A549 (cell line): ENCODE measurements around the gene ZNF711. TPM values are rescaled to one million over a fixed set of nuclear protein-coding genes. Genes with fewer than 3 reads are reported as not detected.

Experiments used
- ATAC-seq, 2 experiments: fragments of 200-7000 bp in 1 of 2; fragments of >200 bp in 1 of 2; cut with Nextera tagmentation in 1 of 2; cut with Tn5 transposase in 1 of 2; 3 replicates each; pipeline versions ENCODE4 v1.8.0 to v1.9.1; 2018 to 2020; ENCODE audit warnings: mild to moderate bottlenecking in 1 of 2, moderate library complexity in 1 of 2
- CTCF ChIA-PET: fragments of 300-600 bp; sonication (Branson Sonifier 250); formaldehyde crosslinking; extraction: SDS; loops from one replicate; lab custom pipeline; 2021; ENCODE audit warnings: antibody characterized with exemption, inconsistent platforms; lab: Yijun Ruan, JAX
- POLR2A ChIA-PET: fragments of 350-600 bp; formaldehyde crosslinking; extraction: SDS; loops from one replicate; lab custom pipeline; 2021; ENCODE audit warnings: antibody characterized with exemption, inconsistent platforms; lab: Yijun Ruan, JAX
- DNase-seq, 2 experiments: peaks; one replicate each; pipeline versions ENCODE4 v3.0.0 to v3.0.0-alpha.2; 2011 to 2016; ENCODE audit warnings: low read depth in 1 of 2, low spot score in 1 of 2
- FAIRE-seq: peaks from 2 replicates; lab custom pipeline; 2011; peaks lifted over from hg19 to GRCh38; lab: Jason Lieb, UNC
- H3K27ac ChIP-seq, 2 experiments: fragments of >200 bp; sonication (Bioruptor Twin); formaldehyde crosslinking; 3 replicates each; pipeline ENCODE4 v1.5.1; 2016 to 2017
- H3K4me1 ChIP-seq: fragments of >200 bp; sonication (Bioruptor Twin); formaldehyde crosslinking; 3 replicates; pipeline ENCODE4 v1.6.1; 2016
- H3K4me2 ChIP-seq: fragments of >200 bp; sonication (Bioruptor Twin); formaldehyde crosslinking; 3 replicates; pipeline ENCODE4 v1.6.1; 2016
- H3K4me3 ChIP-seq: fragments of >200 bp; sonication (Bioruptor Twin); formaldehyde crosslinking; 3 replicates; pipeline ENCODE4 v1.5.1; 2016
- H3K9me3 ChIP-seq: fragments of >200 bp; sonication (Bioruptor Twin); formaldehyde crosslinking; 3 replicates; pipeline ENCODE4 v1.6.1; 2016
- CEBPB ChIP-seq, 2 experiments: fragments of >200 bp in 1 of 2; sonication (Bioruptor Twin) in 1 of 2; formaldehyde crosslinking in 1 of 2; IDR thresholded peaks; 2 replicates each; pipeline ENCODE4 v1.6.1; 2012 to 2016
- CHD2 ChIP-seq: fragments of 150-350 bp; IDR thresholded peaks from 2 replicates; pipeline ENCODE4 v1.6.1; 2014; ENCODE audit warnings: low read length; ENCODE audit not compliant: partially characterized antibody
- EP300 ChIP-seq, 2 experiments: fragments of >200 bp; sonication (Bioruptor Twin); formaldehyde crosslinking; IDR thresholded peaks; 2 replicates in 1 of 2; 3 replicates in 1 of 2; pipeline ENCODE4 v1.6.1; 2016 to 2017
- ESRRA ChIP-seq: fragments of 150-350 bp; IDR thresholded peaks from 2 replicates; pipeline ENCODE4 v1.6.1; 2014; ENCODE audit warnings: mild to moderate bottlenecking, low read length, borderline replicate concordance
- FOSL2 ChIP-seq, 2 experiments: fragments of 450-650 bp in 1 of 2; fragments of >200 bp in 1 of 2; sonication (Bioruptor Twin) in 1 of 2; formaldehyde crosslinking; IDR thresholded peaks; 2 replicates each; pipeline versions ENCODE4 v1.5.0 to v1.6.1; 2016 to 2020; ENCODE audit warnings: mild to moderate bottlenecking in 1 of 2, moderate library complexity in 1 of 2
- HDAC2 ChIP-seq: fragments of 200-600 bp; sonication (generic); IDR thresholded peaks from 2 replicates; pipeline ENCODE4 v1.6.1; 2016
- HES2 ChIP-seq: fragments of >200 bp; sonication (Bioruptor Twin); formaldehyde crosslinking; IDR thresholded peaks from 2 replicates; pipeline ENCODE4 v1.6.1; 2016
- HEYL ChIP-seq: fragments of 250-450 bp; sonication (Bioruptor Pico); IDR thresholded peaks from 2 replicates; pipeline ENCODE4 v1.8.0; 2021; ENCODE audit warnings: mild to moderate bottlenecking, moderate library complexity
- HOXB13 ChIP-seq: fragments of 250-450 bp; sonication (Bioruptor Pico); IDR thresholded peaks from 2 replicates; pipeline ENCODE4 v1.5.0; 2020; ENCODE audit warnings: low read depth, mild to moderate bottlenecking, moderate library complexity
- HOXB5 ChIP-seq: fragments of 250-450 bp; sonication (Bioruptor Pico); IDR thresholded peaks from 2 replicates; pipeline ENCODE4 v1.5.0; 2020; ENCODE audit warnings: mild to moderate bottlenecking, moderate library complexity
- JUNB ChIP-seq: fragments of >200 bp; sonication (Bioruptor Twin); formaldehyde crosslinking; IDR thresholded peaks from 2 replicates; pipeline ENCODE4 v1.6.1; 2016
- MAX ChIP-seq: IDR thresholded peaks from 2 replicates; pipeline ENCODE4 v1.6.1; 2012
- MAZ ChIP-seq: fragments of 150-350 bp; IDR thresholded peaks from 2 replicates; pipeline ENCODE4 v1.6.1; 2014; ENCODE audit warnings: antibody characterized with exemption, low read depth, low read length, borderline replicate concordance
- MYC ChIP-seq: IDR thresholded peaks from 2 replicates; pipeline ENCODE4 v1.6.1; 2012; ENCODE audit warnings: mild to moderate bottlenecking, inconsistent platforms, low read length, improper control_type of control experiment, borderline replicate concordance
- NPAS2 ChIP-seq: fragments of 250-450 bp; sonication (Bioruptor Pico); IDR thresholded peaks from 2 replicates; pipeline ENCODE4 v1.8.0; 2022; ENCODE audit warnings: mild to moderate bottlenecking, moderate library complexity, borderline replicate concordance
- RAD21 ChIP-seq, 2 experiments: fragments of >200 bp in 1 of 2; sonication (Bioruptor Twin) in 1 of 2; formaldehyde crosslinking in 1 of 2; IDR thresholded peaks in 1 of 2; conservative IDR thresholded peaks in 1 of 2; 2 replicates in 1 of 2; 3 replicates in 1 of 2; pipeline ENCODE4 v1.6.1; 2012 to 2018; ENCODE audit warnings: inconsistent platforms in 1 of 2
- RCOR1 ChIP-seq: fragments of 150-350 bp; IDR thresholded peaks from 2 replicates; pipeline ENCODE4 v1.6.1; 2014; ENCODE audit warnings: antibody characterized with exemption, low read length, low read depth
- SREBF2 ChIP-seq: fragments of 450-650 bp; IDR thresholded peaks from 2 replicates; pipeline ENCODE4 v1.6.1; 2014; ENCODE audit warnings: mild to moderate bottlenecking, moderate library complexity
- TFCP2L1 ChIP-seq: fragments of 250-450 bp; sonication (Bioruptor Pico); IDR thresholded peaks from 2 replicates; pipeline ENCODE4 v1.5.0; 2021; ENCODE audit warnings: mild to moderate bottlenecking
- TP53 ChIP-seq: fragments of 250-450 bp; sonication (Bioruptor Pico); IDR thresholded peaks from 2 replicates; pipeline ENCODE4 v1.5.0; 2021; ENCODE audit warnings: mild to moderate bottlenecking, moderate library complexity
- ZFP36 ChIP-seq: fragments of 450-650 bp; IDR thresholded peaks from 2 replicates; pipeline ENCODE4 v1.6.1; 2014; ENCODE audit warnings: borderline replicate concordance; ENCODE audit not compliant: partially characterized antibody
- ZNF302 ChIP-seq: fragments of 250-450 bp; sonication (Bioruptor Pico); IDR thresholded peaks from 2 replicates; pipeline ENCODE4 v1.9.0; 2021; ENCODE audit warnings: inconsistent platforms, mild to moderate bottlenecking, moderate library complexity
- ZSCAN20 ChIP-seq: fragments of 250-450 bp; sonication (Bioruptor Pico); IDR thresholded peaks from 2 replicates; pipeline ENCODE4 v1.8.0; 2022; ENCODE audit warnings: mild to moderate bottlenecking, moderate library complexity
- WGBS: methylation state at CpG from one replicate; pipeline ENCODE4 v1.1.6; 2017; ENCODE audit errors: missing lambda C conversion rate; 5-methylcytosine and 5-hydroxymethylcytosine counted together
- polyA plus RNA-seq, 4 experiments: library from polyadenylated mRNA; depleted of rRNA in 3 of 4; stranded (reverse); fragments of >200 nt; fragmentation: RNase III in 1 of 4; extraction: RNeasy Plus Mini Kit Qiagen cat#74134 plus additional on column Dnase treatment in 1 of 4; gene quantifications; 2 replicates in 3 of 4; 3 replicates in 1 of 4; pipeline ENCODE4 v1.2.3, GENCODE V29; 2011 to 2017
- TF ChIP-seq, protein P1 (sequence below): fragments of 450-650 bp; IDR thresholded peaks from 2 replicates; pipeline ENCODE4 v1.6.1; 2014; ENCODE audit warnings: antibody characterized with exemption
- TF ChIP-seq, protein P2 (sequence below): IDR thresholded peaks from 2 replicates; pipeline ENCODE4 v1.6.1; 2012
- TF ChIP-seq, protein P3 (sequence below): IDR thresholded peaks from 2 replicates; pipeline ENCODE4 v1.6.1; 2012; ENCODE audit warnings: low read depth, borderline replicate concordance
- TF ChIP-seq, protein P4 (sequence below): fragments of 250-450 bp; sonication (Bioruptor Pico); IDR thresholded peaks from 2 replicates; pipeline ENCODE4 v1.5.0; 2021; ENCODE audit warnings: mild to moderate bottlenecking, moderate library complexity, borderline replicate concordance

The ZNF711 gene
- polyA plus RNA-seq, 2 of the 4 experiments (the other 2 are of a cell fraction) = 1.4 to 7.8 TPM

DNA sequence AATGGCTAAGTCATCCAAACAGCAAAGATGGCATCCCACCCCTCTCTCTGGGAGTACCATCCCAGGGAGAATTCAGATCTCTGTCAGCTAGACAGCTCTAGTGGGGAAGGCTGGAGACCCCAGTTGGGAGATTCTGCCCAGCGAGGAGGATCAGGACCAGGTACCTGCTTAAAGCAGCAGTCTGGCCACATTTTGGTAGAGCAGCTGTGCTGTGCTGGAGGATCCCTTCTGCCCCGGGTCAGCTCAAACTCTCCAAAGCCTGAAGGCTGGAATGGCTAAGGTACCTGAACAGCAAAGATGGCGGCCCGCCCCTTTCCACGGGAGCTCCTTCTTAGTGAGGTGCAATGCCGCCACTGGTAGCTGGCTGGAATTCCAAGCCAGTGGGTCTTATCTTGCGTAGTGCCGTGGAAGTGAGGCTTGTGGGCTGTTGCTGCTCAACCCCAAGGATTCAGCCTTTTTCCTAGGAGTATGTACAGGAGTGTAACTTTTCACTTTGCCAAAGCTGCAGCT is 40.3 kb upstream of the ZNF711 start:
- H3K27ac ChIP-seq = no peak overlapping the region
- POLR2A ChIA-PET = no interaction called here
- TF ChIP-seq NPAS2 (CRISPR knock-in tag) (no peak), RCOR1 (no peak), HOXB13 (CRISPR knock-in tag) (no peak), HES2 (no peak), ZNF302 (CRISPR knock-in tag) (no peak), HDAC2 (no peak), ZSCAN20 (CRISPR knock-in tag) (no peak), SREBF2 (no peak), ESRRA (no peak), MAX (no peak), HOXB5 (CRISPR knock-in tag) (no peak), EP300 (IDR thresholded peaks at IDR 0.05) (no peak), JUNB (no peak)
- TF ChIP-seq, protein P1, sequence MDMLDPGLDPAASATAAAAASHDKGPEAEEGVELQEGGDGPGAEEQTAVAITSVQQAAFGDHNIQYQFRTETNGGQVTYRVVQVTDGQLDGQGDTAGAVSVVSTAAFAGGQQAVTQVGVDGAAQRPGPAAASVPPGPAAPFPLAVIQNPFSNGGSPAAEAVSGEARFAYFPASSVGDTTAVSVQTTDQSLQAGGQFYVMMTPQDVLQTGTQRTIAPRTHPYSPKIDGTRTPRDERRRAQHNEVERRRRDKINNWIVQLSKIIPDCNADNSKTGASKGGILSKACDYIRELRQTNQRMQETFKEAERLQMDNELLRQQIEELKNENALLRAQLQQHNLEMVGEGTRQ = no peak
- TF ChIP-seq, protein P2, sequence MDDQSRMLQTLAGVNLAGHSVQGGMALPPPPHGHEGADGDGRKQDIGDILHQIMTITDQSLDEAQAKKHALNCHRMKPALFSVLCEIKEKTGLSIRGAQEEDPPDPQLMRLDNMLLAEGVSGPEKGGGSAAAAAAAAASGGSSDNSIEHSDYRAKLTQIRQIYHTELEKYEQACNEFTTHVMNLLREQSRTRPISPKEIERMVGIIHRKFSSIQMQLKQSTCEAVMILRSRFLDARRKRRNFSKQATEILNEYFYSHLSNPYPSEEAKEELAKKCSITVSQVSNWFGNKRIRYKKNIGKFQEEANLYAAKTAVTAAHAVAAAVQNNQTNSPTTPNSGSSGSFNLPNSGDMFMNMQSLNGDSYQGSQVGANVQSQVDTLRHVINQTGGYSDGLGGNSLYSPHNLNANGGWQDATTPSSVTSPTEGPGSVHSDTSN = no peak
- 57% methylated on average over 1 of the region's 8 CpGs for WGBS
- FAIRE-seq (no peak), DNase-seq (no peak), ATAC-seq (no peak)
- H3K9me3 ChIP-seq = no peaks in the 10 kb centered on the region
- no peak overlapping the region for H3K4me2 ChIP-seq
- CTCF ChIA-PET = no interaction called here
- no peak overlapping the region for H3K4me3 ChIP-seq
- no peaks in the 10 kb centered on the region for H3K4me1 ChIP-seq

DNA sequence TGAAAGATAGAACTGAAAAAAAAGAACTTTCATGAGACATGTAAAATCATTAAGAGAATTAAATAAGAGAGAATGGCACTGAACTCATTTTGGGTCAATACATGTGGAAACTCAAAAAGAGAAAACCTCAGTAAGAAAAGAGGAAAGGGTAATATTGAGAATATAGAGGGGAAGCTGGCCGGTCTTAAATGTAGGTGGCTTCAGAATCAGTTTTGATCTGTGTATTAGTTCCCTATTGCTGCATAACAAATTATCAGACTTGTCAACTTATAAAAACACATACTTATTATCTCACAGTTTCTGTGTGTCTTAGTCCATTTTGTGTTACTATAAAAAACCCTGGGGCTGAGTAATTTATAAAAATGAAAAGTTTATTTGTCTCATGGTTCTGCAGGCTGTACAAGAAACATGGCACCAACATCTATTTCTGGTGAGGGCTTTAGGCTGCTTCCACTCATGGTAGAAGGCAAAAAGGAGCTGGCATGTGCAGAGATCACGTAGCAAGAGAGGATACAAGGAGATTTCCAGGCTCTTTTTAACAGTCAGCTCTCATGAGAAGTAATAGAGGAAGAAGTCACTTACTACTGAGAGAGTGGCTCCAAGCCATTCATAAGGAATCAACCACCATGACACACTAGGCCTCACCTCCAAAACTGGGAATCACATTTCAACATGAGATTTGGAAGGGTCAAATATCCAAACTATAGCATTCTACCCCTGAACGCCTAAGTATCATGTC is 29.8 kb upstream of the ZNF711 start:
- ATAC-seq (no peak), DNase-seq (no peak), FAIRE-seq (no peak)
- POLR2A ChIA-PET = no interaction called here
- no peak overlapping the region for H3K4me3 ChIP-seq
- H3K9me3 ChIP-seq = no peaks in the 10 kb centered on the region
- no peak overlapping the region for H3K27ac ChIP-seq
- CTCF ChIA-PET = no interaction called here
- H3K4me2 ChIP-seq = no peak overlapping the region
- WGBS = 42% methylated on average over 3 of the region's 3 CpGs
- TF ChIP-seq MYC (no peak), HEYL (CRISPR knock-in tag) (no peak), CEBPB (IDR thresholded peaks at IDR 0.05) (no peak), EP300 (IDR thresholded peaks at IDR 0.05) (no peak), ZSCAN20 (CRISPR knock-in tag) (no peak), FOSL2 (IDR thresholded peaks at IDR 0.05) (no peak), FOSL2 (CRISPR knock-in tag; IDR thresholded peaks at IDR 0.05) (no peak), TFCP2L1 (CRISPR knock-in tag) (no peak), CHD2 (no peak), RAD21 (conservative IDR thresholded peaks at IDR 0.05 in 1 of 2, IDR thresholded peaks at IDR 0.05 in 1 of 2) (no peak), TP53 (no peak), ZFP36 (no peak), NPAS2 (CRISPR knock-in tag) (no peak), MAZ (no peak), ESRRA (no peak), HDAC2 (no peak), HOXB13 (CRISPR knock-in tag) (no peak)
- TF ChIP-seq, protein P3, sequence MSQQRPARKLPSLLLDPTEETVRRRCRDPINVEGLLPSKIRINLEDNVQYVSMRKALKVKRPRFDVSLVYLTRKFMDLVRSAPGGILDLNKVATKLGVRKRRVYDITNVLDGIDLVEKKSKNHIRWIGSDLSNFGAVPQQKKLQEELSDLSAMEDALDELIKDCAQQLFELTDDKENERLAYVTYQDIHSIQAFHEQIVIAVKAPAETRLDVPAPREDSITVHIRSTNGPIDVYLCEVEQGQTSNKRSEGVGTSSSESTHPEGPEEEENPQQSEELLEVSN = no peak
- TF ChIP-seq, protein P2 = no peak
- TF ChIP-seq, protein P4, sequence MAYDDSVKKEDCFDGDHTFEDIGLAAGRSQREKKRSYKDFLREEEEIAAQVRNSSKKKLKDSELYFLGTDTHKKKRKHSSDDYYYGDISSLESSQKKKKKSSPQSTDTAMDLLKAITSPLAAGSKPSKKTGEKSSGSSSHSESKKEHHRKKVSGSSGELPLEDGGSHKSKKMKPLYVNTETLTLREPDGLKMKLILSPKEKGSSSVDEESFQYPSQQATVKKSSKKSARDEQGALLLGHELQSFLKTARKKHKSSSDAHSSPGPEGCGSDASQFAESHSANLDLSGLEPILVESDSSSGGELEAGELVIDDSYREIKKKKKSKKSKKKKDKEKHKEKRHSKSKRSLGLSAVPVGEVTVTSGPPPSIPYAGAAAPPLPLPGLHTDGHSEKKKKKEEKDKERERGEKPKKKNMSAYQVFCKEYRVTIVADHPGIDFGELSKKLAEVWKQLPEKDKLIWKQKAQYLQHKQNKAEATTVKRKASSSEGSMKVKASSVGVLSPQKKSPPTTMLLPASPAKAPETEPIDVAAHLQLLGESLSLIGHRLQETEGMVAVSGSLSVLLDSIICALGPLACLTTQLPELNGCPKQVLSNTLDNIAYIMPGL (CRISPR knock-in tag) = no peak
- H3K4me1 ChIP-seq = no peaks in the 10 kb centered on the region
